ENCODE results near the gene ZGRF1. TPM values are rescaled to one million over a fixed set of nuclear protein-coding genes. Genes with fewer than 3 reads are reported as not detected.

ZGRF1 gene, protein sequence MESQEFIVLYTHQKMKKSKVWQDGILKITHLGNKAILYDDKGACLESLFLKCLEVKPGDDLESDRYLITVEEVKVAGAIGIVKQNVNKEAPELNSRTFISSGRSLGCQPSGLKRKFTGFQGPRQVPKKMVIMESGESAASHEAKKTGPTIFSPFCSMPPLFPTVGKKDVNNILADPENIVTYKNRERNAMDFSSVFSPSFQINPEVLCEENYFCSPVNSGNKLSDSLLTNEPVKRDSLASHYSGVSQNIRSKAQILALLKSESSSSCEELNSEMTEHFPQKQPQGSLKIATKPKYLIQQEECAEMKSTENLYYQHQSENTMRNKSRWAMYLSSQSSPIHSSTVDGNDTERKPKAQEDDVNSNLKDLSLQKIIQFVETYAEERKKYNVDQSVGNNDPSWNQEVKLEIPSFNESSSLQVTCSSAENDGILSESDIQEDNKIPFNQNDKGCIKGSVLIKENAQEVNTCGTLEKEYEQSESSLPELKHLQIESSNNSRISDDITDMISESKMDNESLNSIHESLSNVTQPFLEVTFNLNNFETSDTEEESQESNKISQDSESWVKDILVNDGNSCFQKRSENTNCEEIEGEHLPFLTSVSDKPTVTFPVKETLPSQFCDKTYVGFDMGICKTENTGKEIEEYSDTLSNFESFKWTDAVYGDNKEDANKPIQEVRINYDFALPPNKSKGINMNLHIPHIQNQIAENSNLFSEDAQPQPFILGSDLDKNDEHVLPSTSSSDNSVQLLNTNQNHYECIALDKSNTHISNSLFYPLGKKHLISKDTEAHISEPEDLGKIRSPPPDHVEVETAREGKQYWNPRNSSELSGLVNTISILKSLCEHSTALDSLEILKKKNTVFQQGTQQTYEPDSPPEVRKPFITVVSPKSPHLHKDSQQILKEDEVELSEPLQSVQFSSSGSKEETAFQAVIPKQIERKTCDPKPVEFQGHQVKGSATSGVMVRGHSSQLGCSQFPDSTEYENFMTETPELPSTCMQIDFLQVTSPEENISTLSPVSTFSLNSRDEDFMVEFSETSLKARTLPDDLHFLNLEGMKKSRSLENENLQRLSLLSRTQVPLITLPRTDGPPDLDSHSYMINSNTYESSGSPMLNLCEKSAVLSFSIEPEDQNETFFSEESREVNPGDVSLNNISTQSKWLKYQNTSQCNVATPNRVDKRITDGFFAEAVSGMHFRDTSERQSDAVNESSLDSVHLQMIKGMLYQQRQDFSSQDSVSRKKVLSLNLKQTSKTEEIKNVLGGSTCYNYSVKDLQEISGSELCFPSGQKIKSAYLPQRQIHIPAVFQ (N-terminal part only)
- total RNA-seq (1 to 10 TPM; 4.2 to 6.1 (median 4.5) TPM), polyA plus RNA-seq (1 to 10 TPM; 1.5 to 1.8 TPM)
- long read RNA-seq, donor 1, partial matches to known transcripts: 4 of 7 reads
- long read RNA-seq, donor 1, other reads (novel, unspliced or antisense): 2 of 7 reads
- long read RNA-seq, donor 2, partial matches to known transcripts: 648 of 675 reads
- long read RNA-seq, donor 2, other reads (novel, unspliced or antisense): 24 of 675 reads
- long read RNA-seq, donor 3: 0 reads

GRCh38 chr4:112636688-112637551 is at the start of gene ZGRF1, which contains the start of gene LARP7:
Gene ZGRF1 (minus strand): TSS chr4:112636909. CDS start chr4:112633176, 3,733 bp downstream.
Gene LARP7 (plus strand): TSS chr4:112637143. CDS start chr4:112644670, 7,527 bp downstream.
- H3K9me3 ChIP-seq: no peaks in the 10 kb centered on the region
- peak within 1 kb of the TSS; percentile 80 to 93 for H3K27ac ChIP-seq
- peak within 1 kb of the TSS; percentile 59 for H3K4me3 ChIP-seq
- H3K27me3 ChIP-seq: no peaks in the 10 kb centered on the region
- intact Hi-C loops (cut with DNase I): loop anchor here in 2 of 4 donors (10.0 kb wide), 2 partner anchors 128 to 308 kb away; no protein-coding TSS in a partner anchor
- H3K4me1 ChIP-seq (ENCODE audit: insufficient read depth): peaks cover 2% of the 10 kb centered on the region
- peak; percentile 99 for DNase-seq
- H3K36me3 ChIP-seq: no peaks in the 10 kb centered on the region
- WGBS, 3 donors: 0 to 1% (median 0%) methylated on average over 65 to 66 of the region's 66 CpGs
- TF ChIP-seq EP300 (IDR thresholded peaks at IDR 0.05) (no peak), POLR2A (IDR thresholded peaks at IDR 0.05) (peak; percentile 34)
- TF ChIP-seq, protein P1, sequence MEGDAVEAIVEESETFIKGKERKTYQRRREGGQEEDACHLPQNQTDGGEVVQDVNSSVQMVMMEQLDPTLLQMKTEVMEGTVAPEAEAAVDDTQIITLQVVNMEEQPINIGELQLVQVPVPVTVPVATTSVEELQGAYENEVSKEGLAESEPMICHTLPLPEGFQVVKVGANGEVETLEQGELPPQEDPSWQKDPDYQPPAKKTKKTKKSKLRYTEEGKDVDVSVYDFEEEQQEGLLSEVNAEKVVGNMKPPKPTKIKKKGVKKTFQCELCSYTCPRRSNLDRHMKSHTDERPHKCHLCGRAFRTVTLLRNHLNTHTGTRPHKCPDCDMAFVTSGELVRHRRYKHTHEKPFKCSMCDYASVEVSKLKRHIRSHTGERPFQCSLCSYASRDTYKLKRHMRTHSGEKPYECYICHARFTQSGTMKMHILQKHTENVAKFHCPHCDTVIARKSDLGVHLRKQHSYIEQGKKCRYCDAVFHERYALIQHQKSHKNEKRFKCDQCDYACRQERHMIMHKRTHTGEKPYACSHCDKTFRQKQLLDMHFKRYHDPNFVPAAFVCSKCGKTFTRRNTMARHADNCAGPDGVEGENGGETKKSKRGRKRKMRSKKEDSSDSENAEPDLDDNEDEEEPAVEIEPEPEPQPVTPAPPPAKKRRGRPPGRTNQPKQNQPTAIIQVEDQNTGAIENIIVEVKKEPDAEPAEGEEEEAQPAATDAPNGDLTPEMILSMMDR (IDR thresholded peaks at IDR 0.05): peak; percentile 85 to 99 (median 98)

- intact Hi-C loops (cut with DNase I): no loop called here
Observed at GRCh38 chr4:112680996-112681395, 44.3 kb upstream of the ZGRF1 start.

GRCh38 chr4:112677519-112678091 is 40.9 kb upstream of the ZGRF1 start:
- 71 to 78% (median 76%) methylated on average over 2 of the region's 2 CpGs for WGBS, 3 donors
- intact Hi-C loops (cut with DNase I): no loop called here
- Histone ChIP-seq H3K27ac (no peak overlapping the region), H3K27me3 (no peaks in the 10 kb centered on the region), H3K36me3 (no peaks in the 10 kb centered on the region), H3K4me1 (ENCODE audit: insufficient read depth) (no peaks in the 10 kb centered on the region), H3K9me3 (no peaks in the 10 kb centered on the region), H3K4me3 (no peak overlapping the region)
- DNase-seq: no peak
- TF ChIP-seq, protein P1 (IDR thresholded peaks at IDR 0.05): no peak
- no peak for TF ChIP-seq POLR2A (IDR thresholded peaks at IDR 0.05)
- TF ChIP-seq EP300 (IDR thresholded peaks at IDR 0.05): no peak

More at GRCh38 chr4:112680996-112681395, 44.3 kb upstream of the ZGRF1 start:
- Histone ChIP-seq H3K27me3 (no peaks in the 10 kb centered on the region), H3K4me3 (no peak overlapping the region), H3K27ac (no peak overlapping the region), H3K9me3 (no peaks in the 10 kb centered on the region), H3K4me1 (ENCODE audit: insufficient read depth) (no peaks in the 10 kb centered on the region), H3K36me3 (no peaks in the 10 kb centered on the region)
- no peak for TF ChIP-seq EP300 (IDR thresholded peaks at IDR 0.05)
- TF ChIP-seq, protein P1 (IDR thresholded peaks at IDR 0.05): no peak
- TF ChIP-seq POLR2A (IDR thresholded peaks at IDR 0.05): no peak
- WGBS, 3 donors: 50 to 69% (median 64%) methylated on average over 2 of the region's 2 CpGs
- no peak for DNase-seq
